Liver (tissue), 2 donors: ENCODE data around the gene RFC2.

Experiments used
- TF ChIP-seq, protein P1 (sequence below): IDR thresholded peaks from 2 replicates; pipeline ENCODE4 v1.6.1; 2016; ENCODE audit warnings: antibody characterized with exemption
- TF ChIP-seq, protein P2 (sequence below): fragments of 150-350 bp; IDR thresholded peaks from 2 replicates; pipeline ENCODE4 v1.5.1; 2017; ENCODE audit warnings: improper control_type of control experiment, low read depth, low read length; ENCODE audit not compliant: missing input control
- donor health status: healthy.

GRCh38 chr7:74252893-74253292 lies 1.3 kb downstream of the RFC2 start:
- TF ChIP-seq, protein P1, sequence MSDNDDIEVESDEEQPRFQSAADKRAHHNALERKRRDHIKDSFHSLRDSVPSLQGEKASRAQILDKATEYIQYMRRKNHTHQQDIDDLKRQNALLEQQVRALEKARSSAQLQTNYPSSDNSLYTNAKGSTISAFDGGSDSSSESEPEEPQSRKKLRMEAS = no peak
- TF ChIP-seq, protein P2, sequence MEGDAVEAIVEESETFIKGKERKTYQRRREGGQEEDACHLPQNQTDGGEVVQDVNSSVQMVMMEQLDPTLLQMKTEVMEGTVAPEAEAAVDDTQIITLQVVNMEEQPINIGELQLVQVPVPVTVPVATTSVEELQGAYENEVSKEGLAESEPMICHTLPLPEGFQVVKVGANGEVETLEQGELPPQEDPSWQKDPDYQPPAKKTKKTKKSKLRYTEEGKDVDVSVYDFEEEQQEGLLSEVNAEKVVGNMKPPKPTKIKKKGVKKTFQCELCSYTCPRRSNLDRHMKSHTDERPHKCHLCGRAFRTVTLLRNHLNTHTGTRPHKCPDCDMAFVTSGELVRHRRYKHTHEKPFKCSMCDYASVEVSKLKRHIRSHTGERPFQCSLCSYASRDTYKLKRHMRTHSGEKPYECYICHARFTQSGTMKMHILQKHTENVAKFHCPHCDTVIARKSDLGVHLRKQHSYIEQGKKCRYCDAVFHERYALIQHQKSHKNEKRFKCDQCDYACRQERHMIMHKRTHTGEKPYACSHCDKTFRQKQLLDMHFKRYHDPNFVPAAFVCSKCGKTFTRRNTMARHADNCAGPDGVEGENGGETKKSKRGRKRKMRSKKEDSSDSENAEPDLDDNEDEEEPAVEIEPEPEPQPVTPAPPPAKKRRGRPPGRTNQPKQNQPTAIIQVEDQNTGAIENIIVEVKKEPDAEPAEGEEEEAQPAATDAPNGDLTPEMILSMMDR = no peak
